HFFc6 (cell line): ENCODE data around the gene GPC5. TPM values are rescaled to one million over a fixed set of nuclear protein-coding genes. Genes with fewer than 3 reads are reported as not detected.

Experiments used
- DNase-seq: peaks from one replicate; pipeline ENCODE4 v3.0.0-alpha.2; 2018
- H3K27ac Mint-ChIP-seq: 2 replicates; pipeline ENCODE4 v1.8.0; 2020; ENCODE audit warnings: mild to moderate bottlenecking, mixed read lengths
- H3K27me3 Mint-ChIP-seq: 2 replicates; pipeline ENCODE4 v1.8.0; 2021; ENCODE audit warnings: mild to moderate bottlenecking, moderate library complexity, mixed read lengths; ENCODE audit not compliant: insufficient read depth
- H3K36me3 Mint-ChIP-seq: 2 replicates; pipeline ENCODE4 v1.8.0; 2021; ENCODE audit warnings: low read depth, mixed read lengths
- H3K4me1 Mint-ChIP-seq: 2 replicates; pipeline ENCODE4 v1.8.0; 2020; ENCODE audit warnings: low read depth, mixed read lengths
- H3K4me3 Mint-ChIP-seq: 2 replicates; pipeline ENCODE4 v1.8.0; 2020; ENCODE audit warnings: mild to moderate bottlenecking, moderate library complexity, mixed read lengths
- H3K9me3 Mint-ChIP-seq: 2 replicates; pipeline ENCODE4 v1.8.0; 2020; ENCODE audit warnings: mild to moderate bottlenecking, mixed read lengths
- CTCF ChIP-seq: fragments of 200-600 bp; sonication (generic); IDR thresholded peaks from 2 replicates; pipeline ENCODE4 v1.5.0; 2021; ENCODE audit warnings: antibody characterized with exemption, mild to moderate bottlenecking
- total RNA-seq, 6 experiments: library from RNA; stranded (reverse); fragmentation: NEBNext Ultra II Directional; extraction: Animal tissue kit (Norgen Biotek cat#: 25700); gene quantifications; 2 replicates in 1 of 6; 3 replicates in 5 of 6; pipeline ENCODE4 v1.2.3, GENCODE V29; 2021

Gene GPC5
- total RNA-seq, 6 experiments from 2014 or later = 0.06 TPM; not detected in 5

- Mint-ChIP-seq H3K9me3 (peaks cover 45% of the 10 kb centered on the region), H3K4me3 (no peak overlapping the region), H3K27me3 (no peaks in the 10 kb centered on the region), H3K4me1 (no peaks in the 10 kb centered on the region), H3K27ac (no peak overlapping the region), H3K36me3 (no peaks in the 10 kb centered on the region)
- TF ChIP-seq CTCF = no peak
- no peak for DNase-seq
Observed at GRCh38 chr13:92313382-92313781, 915.0 kb downstream of the GPC5 start.

- Mint-ChIP-seq H3K27ac (no peak overlapping the region), H3K9me3 (peaks cover 49% of the 10 kb centered on the region), H3K36me3 (no peaks in the 10 kb centered on the region), H3K4me1 (no peaks in the 10 kb centered on the region), H3K27me3 (no peaks in the 10 kb centered on the region), H3K4me3 (no peak overlapping the region)
- no peak for DNase-seq
- no peak for TF ChIP-seq CTCF
Observed at GRCh38 chr13:92315265-92315664, 916.8 kb downstream of the GPC5 start.

GRCh38 chr13:92316030-92316429 is 917.6 kb downstream of the GPC5 start:
- no peak for TF ChIP-seq CTCF
- Mint-ChIP-seq H3K4me3 (no peak overlapping the region), H3K36me3 (no peaks in the 10 kb centered on the region), H3K4me1 (no peaks in the 10 kb centered on the region), H3K27ac (no peak overlapping the region), H3K9me3 (peaks cover 49% of the 10 kb centered on the region), H3K27me3 (no peaks in the 10 kb centered on the region)
- no peak for DNase-seq

- H3K27ac Mint-ChIP-seq = no peak overlapping the region
- H3K9me3 Mint-ChIP-seq = peaks cover 40% of the 10 kb centered on the region
Observed at GRCh38 chr13:92317066-92317465, 918.6 kb downstream of the GPC5 start.

GRCh38 chr13:92320323-92320722 is 921.9 kb downstream of the GPC5 start:
- no peak for DNase-seq
- Mint-ChIP-seq H3K36me3 (no peaks in the 10 kb centered on the region), H3K27me3 (no peaks in the 10 kb centered on the region), H3K9me3 (peaks cover 16% of the 10 kb centered on the region), H3K4me3 (no peak overlapping the region), H3K4me1 (no peaks in the 10 kb centered on the region), H3K27ac (no peak overlapping the region)
- TF ChIP-seq CTCF = no peak

More at GRCh38 chr13:92317066-92317465, 918.6 kb downstream of the GPC5 start:
- TF ChIP-seq CTCF = no peak
- Mint-ChIP-seq H3K36me3 (no peaks in the 10 kb centered on the region), H3K4me3 (no peak overlapping the region), H3K27me3 (no peaks in the 10 kb centered on the region), H3K4me1 (no peaks in the 10 kb centered on the region)
- DNase-seq = no peak

- Mint-ChIP-seq H3K27ac (no peak overlapping the region), H3K4me1 (no peaks in the 10 kb centered on the region), H3K4me3 (no peak overlapping the region), H3K9me3 (peaks cover 13% of the 10 kb centered on the region), H3K36me3 (no peaks in the 10 kb centered on the region), H3K27me3 (no peaks in the 10 kb centered on the region)
- no peak for TF ChIP-seq CTCF
- DNase-seq = no peak
Observed at GRCh38 chr13:92321174-92321573, 922.8 kb downstream of the GPC5 start.
